SK-N-SH treated with all-trans-retinoic acid at 6 μM for 48 hours (cell line): ENCODE results near the gene GUCY2F.

Experiments
- ATAC-seq: fragments of 200-7000 bp; cut with Tn5 transposase; 3 replicates; pipeline ENCODE4 v1.9.1; 2020; ENCODE audit warnings: mild to moderate bottlenecking, moderate library complexity
- ARNTL ChIP-seq: fragments of 450-650 bp; formaldehyde crosslinking; IDR thresholded peaks from 2 replicates; pipeline ENCODE4 v1.5.0; 2020; ENCODE audit warnings: low read depth, mild to moderate bottlenecking, moderate library complexity, borderline replicate concordance
- BACH2 ChIP-seq: fragments of 250-450 bp; sonication (Bioruptor Pico); IDR thresholded peaks from 2 replicates; pipeline ENCODE4 v1.9.0; 2021; ENCODE audit warnings: mild to moderate bottlenecking, borderline replicate concordance
- CREB5 ChIP-seq: fragments of 250-450 bp; sonication (Bioruptor Pico); IDR thresholded peaks from 2 replicates; pipeline ENCODE4 v1.5.1; 2020; ENCODE audit warnings: low read depth, mild to moderate bottlenecking, moderate library complexity
- CSDC2 ChIP-seq: fragments of 250-450 bp; sonication (Bioruptor Pico); IDR thresholded peaks from 2 replicates; pipeline ENCODE4 v1.5.0; 2020; ENCODE audit warnings: mild to moderate bottlenecking, moderate library complexity
- CSRNP3 ChIP-seq: fragments of 250-450 bp; sonication (Bioruptor Pico); IDR thresholded peaks from 2 replicates; pipeline ENCODE4 v1.5.1; 2021; ENCODE audit warnings: mild to moderate bottlenecking, moderate library complexity
- ESRRG ChIP-seq: fragments of 250-450 bp; sonication (Bioruptor Pico); IDR thresholded peaks from 2 replicates; pipeline ENCODE4 v1.6.1; 2021; ENCODE audit warnings: mild to moderate bottlenecking
- GLIS3 ChIP-seq: fragments of 250-450 bp; sonication (Bioruptor Pico); IDR thresholded peaks from 2 replicates; pipeline ENCODE4 v1.5.0; 2020; ENCODE audit warnings: mild to moderate bottlenecking, moderate library complexity
- OSR1 ChIP-seq: fragments of 250-450 bp; sonication (Bioruptor Pico); IDR thresholded peaks from 2 replicates; pipeline ENCODE4 v1.8.0; 2022; ENCODE audit warnings: moderate library complexity, mild to moderate bottlenecking, inconsistent platforms
- PATZ1 ChIP-seq: fragments of 250-450 bp; sonication (Bioruptor Pico); IDR thresholded peaks from 2 replicates; pipeline ENCODE4 v1.8.0; 2020; ENCODE audit warnings: mild to moderate bottlenecking, moderate library complexity, borderline replicate concordance
- POU6F1 ChIP-seq: fragments of 250-450 bp; sonication (Bioruptor Pico); IDR thresholded peaks from 2 replicates; pipeline ENCODE4 v1.8.0; 2021; ENCODE audit warnings: low read depth, mild to moderate bottlenecking, moderate library complexity, borderline replicate concordance
- PPARA ChIP-seq: fragments of 250-450 bp; sonication (Bioruptor Pico); IDR thresholded peaks from 2 replicates; pipeline ENCODE4 v1.5.0; 2020; ENCODE audit warnings: mild to moderate bottlenecking, borderline replicate concordance
- RARB ChIP-seq: fragments of 250-450 bp; sonication (Bioruptor Pico); IDR thresholded peaks from 2 replicates; pipeline ENCODE4 v1.8.0; 2021; ENCODE audit warnings: mild to moderate bottlenecking, moderate library complexity
- SNAI2 ChIP-seq: fragments of 250-450 bp; sonication (Bioruptor Pico); IDR thresholded peaks from 2 replicates; pipeline ENCODE4 v1.5.0; 2020; ENCODE audit warnings: mild to moderate bottlenecking, moderate library complexity
- TCF4 ChIP-seq: fragments of 250-450 bp; sonication (Bioruptor Pico); IDR thresholded peaks from 2 replicates; pipeline ENCODE4 v1.8.0; 2021; ENCODE audit warnings: mild to moderate bottlenecking, moderate library complexity, borderline replicate concordance
- TOX ChIP-seq: fragments of 250-450 bp; sonication (Bioruptor Pico); IDR thresholded peaks from 2 replicates; pipeline ENCODE4 v1.8.0; 2021; ENCODE audit warnings: mild to moderate bottlenecking, moderate library complexity, borderline replicate concordance
- TSHZ2 ChIP-seq: fragments of 250-450 bp; sonication (Bioruptor Pico); IDR thresholded peaks from 2 replicates; pipeline ENCODE4 v1.5.0; 2020; ENCODE audit warnings: mild to moderate bottlenecking, moderate library complexity
- ZC3H10 ChIP-seq: fragments of 250-450 bp; sonication (Bioruptor Pico); IDR thresholded peaks from 2 replicates; pipeline ENCODE4 v1.5.1; 2021; ENCODE audit warnings: mild to moderate bottlenecking, moderate library complexity
- ZFP3 ChIP-seq: fragments of 250-450 bp; sonication (Bioruptor Pico); IDR thresholded peaks from 2 replicates; pipeline ENCODE4 v1.5.0; 2020; ENCODE audit warnings: mild to moderate bottlenecking, moderate library complexity
- ZFP30 ChIP-seq: fragments of 450-650 bp; formaldehyde crosslinking; IDR thresholded peaks from 2 replicates; pipeline ENCODE4 v1.5.0; 2022; ENCODE audit warnings: mild to moderate bottlenecking, moderate library complexity
- ZNF565 ChIP-seq: fragments of 450-650 bp; formaldehyde crosslinking; conservative IDR thresholded peaks from 2 replicates; pipeline ENCODE4 v1.5.0; 2020; ENCODE audit warnings: low read depth, mild to moderate bottlenecking, moderate library complexity
- ZNF70 ChIP-seq: fragments of 450-650 bp; formaldehyde crosslinking; IDR thresholded peaks from 2 replicates; pipeline ENCODE4 v1.5.0; 2020; ENCODE audit warnings: mild to moderate bottlenecking, moderate library complexity
- ZNF8 ChIP-seq: fragments of 450-650 bp; formaldehyde crosslinking; IDR thresholded peaks from 2 replicates; pipeline ENCODE4 v1.5.0; 2020; ENCODE audit warnings: mild to moderate bottlenecking, moderate library complexity

GUCY2F gene

GRCh38 chrX:109356684-109357083, 125.2 kb downstream of the GUCY2F start:
- no peak for ATAC-seq
- no peak for TF ChIP-seq ZNF565 (CRISPR knock-in tag)
- TF ChIP-seq TSHZ2 (CRISPR knock-in tag), result no peak
- TF ChIP-seq GLIS3 (CRISPR knock-in tag), result no peak
- TF ChIP-seq TCF4 (CRISPR knock-in tag), result no peak
- TF ChIP-seq SNAI2, result no peak
- no peak for TF ChIP-seq ZNF70 (CRISPR knock-in tag)
- no peak for TF ChIP-seq ARNTL (CRISPR knock-in tag)
- no peak for TF ChIP-seq CSRNP3
- TF ChIP-seq POU6F1 (CRISPR knock-in tag), result no peak
- TF ChIP-seq CREB5 (CRISPR knock-in tag), result no peak

GRCh38 chrX:109352066-109352588, 129.8 kb downstream of the GUCY2F start:
- no peak for ATAC-seq
- TF ChIP-seq ZNF8 (no peak), ARNTL (CRISPR knock-in tag) (no peak), ZNF70 (CRISPR knock-in tag) (no peak), TCF4 (CRISPR knock-in tag) (no peak), CSDC2 (no peak), PATZ1 (no peak), ZNF565 (CRISPR knock-in tag) (no peak), BACH2 (CRISPR knock-in tag) (no peak), SNAI2 (no peak), GLIS3 (CRISPR knock-in tag) (no peak), TSHZ2 (CRISPR knock-in tag) (no peak), ZFP30 (CRISPR knock-in tag) (no peak), TOX (CRISPR knock-in tag) (no peak), CREB5 (CRISPR knock-in tag) (no peak), ZFP3 (CRISPR knock-in tag) (no peak), ESRRG (no peak), ZC3H10 (CRISPR knock-in tag) (no peak), RARB (CRISPR knock-in tag) (no peak), OSR1 (no peak), PPARA (CRISPR knock-in tag) (no peak)
